GM21619 (cell line): ENCODE results near the gene PUM2.
"Not testable (repeated sequence)": the region's sequence is repeated elsewhere in the genome, so short reads cannot be mapped to it uniquely, and the experiment has no call there.

ENCODE experiments used
- ATAC-seq: cut with Tn5 transposase; IDR thresholded peaks from one replicate; pipeline ENCODE4 v1.9.1; 2021; ENCODE audit not compliant: unreplicated experiment

Gene PUM2, protein sequence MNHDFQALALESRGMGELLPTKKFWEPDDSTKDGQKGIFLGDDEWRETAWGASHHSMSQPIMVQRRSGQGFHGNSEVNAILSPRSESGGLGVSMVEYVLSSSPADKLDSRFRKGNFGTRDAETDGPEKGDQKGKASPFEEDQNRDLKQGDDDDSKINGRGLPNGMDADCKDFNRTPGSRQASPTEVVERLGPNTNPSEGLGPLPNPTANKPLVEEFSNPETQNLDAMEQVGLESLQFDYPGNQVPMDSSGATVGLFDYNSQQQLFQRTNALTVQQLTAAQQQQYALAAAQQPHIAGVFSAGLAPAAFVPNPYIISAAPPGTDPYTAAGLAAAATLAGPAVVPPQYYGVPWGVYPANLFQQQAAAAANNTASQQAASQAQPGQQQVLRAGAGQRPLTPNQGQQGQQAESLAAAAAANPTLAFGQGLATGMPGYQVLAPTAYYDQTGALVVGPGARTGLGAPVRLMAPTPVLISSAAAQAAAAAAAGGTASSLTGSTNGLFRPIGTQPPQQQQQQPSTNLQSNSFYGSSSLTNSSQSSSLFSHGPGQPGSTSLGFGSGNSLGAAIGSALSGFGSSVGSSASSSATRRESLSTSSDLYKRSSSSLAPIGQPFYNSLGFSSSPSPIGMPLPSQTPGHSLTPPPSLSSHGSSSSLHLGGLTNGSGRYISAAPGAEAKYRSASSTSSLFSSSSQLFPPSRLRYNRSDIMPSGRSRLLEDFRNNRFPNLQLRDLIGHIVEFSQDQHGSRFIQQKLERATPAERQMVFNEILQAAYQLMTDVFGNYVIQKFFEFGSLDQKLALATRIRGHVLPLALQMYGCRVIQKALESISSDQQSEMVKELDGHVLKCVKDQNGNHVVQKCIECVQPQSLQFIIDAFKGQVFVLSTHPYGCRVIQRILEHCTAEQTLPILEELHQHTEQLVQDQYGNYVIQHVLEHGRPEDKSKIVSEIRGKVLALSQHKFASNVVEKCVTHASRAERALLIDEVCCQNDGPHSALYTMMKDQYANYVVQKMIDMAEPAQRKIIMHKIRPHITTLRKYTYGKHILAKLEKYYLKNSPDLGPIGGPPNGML

GRCh38 chr2:20350753-20351554, at the start of gene PUM2:
TSS of gene PUM2 (minus strand) at chr2:20350844. CDS start at chr2:20327360, 23,484 bp downstream.
- ATAC-seq: peak; percentile 79

DNA sequence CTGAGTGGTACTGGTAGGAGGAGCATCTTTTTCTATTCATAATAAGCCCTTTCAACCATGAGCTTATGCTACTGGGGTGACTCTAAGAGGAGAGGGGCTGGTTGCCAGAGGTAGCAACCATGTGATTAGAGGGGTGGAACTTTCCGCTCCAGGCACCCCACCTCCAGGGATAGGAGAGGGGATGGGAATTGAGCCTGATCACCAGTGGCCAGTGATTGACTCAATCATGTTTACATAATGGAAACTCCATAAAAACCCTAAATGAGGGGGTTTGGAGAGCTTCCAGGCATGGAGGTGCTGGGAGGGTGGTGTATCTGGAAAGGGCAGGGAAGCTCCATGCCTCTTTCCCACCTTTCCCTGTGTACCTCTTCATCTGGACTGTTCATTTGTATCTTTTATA, 49.7 kb upstream of the PUM2 start:
- no peak for ATAC-seq

- no peak for ATAC-seq
These were observed 48.4 kb upstream of the PUM2 start for GRCh38 chr2:20398956-20399567.

DNA sequence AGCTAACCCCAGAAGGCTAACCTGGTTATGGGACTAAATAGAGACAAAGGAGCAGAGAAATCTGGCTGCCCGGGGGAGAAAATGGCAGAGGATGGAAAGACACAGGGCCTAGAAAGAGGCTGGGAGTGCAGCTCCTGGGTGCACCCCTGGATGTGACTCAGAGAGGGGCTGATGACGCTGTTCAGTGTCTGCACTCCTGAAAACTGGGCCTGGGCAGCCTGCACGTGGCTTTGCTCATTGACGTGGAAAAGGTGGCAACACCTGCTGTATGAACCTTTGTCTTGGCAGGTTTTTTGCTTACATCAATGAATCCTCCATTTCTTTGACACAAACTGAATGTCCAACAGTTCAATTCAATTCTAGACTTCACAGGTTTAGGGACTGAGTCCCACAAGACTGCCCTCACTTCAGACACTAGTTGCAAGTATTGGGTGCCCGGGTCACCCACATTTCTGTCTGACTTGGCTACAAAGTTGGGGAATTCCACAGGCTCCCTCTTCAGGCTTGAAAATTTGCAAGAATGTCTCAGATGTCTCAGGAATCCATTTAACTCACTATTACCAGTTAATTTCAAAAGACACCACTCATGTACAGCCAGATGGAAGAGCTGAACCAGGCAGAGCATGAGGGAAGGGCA, 47.3 kb upstream of the PUM2 start:
- no peak for ATAC-seq

GRCh38 chr2:20396356-20397000, 45.8 kb upstream of the PUM2 start:
- no peak for ATAC-seq

GRCh38 chr2:20393986-20394385, 43.3 kb upstream of the PUM2 start:
- ATAC-seq: no peak

GRCh38 chr2:20391951-20392699, 41.5 kb upstream of the PUM2 start:
- no peak for ATAC-seq

GRCh38 chr2:20390524-20391123, 40.0 kb upstream of the PUM2 start:
- no peak for ATAC-seq

DNA sequence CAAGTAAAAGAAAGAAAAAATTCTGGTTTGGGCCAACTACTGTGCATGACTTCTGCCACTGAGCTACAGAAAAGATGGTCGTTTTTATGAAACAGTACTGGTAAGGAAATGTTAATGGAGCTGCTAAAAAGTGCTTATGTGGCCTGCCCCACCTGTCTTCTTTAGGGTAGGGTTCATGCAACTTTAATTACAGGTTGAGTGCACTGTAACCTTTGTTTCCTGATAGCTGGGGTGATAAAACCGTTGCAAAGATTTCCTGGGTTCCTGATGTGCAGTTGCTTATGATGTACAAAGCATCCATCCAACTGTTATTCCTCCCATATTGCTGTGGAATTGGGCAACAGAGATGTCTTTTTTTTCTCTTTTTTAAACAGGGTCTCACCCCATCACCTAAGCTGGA, 34.3 kb upstream of the PUM2 start:
- ATAC-seq: no peak

- no peak for ATAC-seq
These were observed 32.5 kb upstream of the PUM2 start for GRCh38 chr2:20382965-20383810.

GRCh38 chr2:20381457-20381856, 30.8 kb upstream of the PUM2 start:
- ATAC-seq: no peak

- ATAC-seq: no peak
These were observed 28.4 kb upstream of the PUM2 start for GRCh38 chr2:20378891-20379519.

DNA sequence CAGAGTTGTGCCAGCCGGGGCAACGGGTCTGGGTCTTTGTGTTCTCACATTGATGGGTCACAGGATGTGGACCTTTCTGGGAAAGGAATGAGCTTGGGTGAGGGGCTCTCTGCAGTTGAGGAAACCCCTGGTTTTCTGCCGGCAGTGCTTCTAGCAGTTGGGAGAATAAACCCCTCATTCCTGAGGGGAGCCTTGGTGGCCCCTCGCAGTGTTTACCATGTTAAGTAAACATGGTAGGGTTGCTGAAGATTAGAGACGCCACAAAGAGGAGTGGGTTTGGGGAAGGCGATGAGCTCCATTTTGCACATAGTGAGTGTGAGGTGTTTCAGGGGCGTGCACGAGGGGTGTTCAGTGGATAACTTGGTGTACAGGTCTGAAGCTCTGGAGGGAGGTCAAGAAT, 27.7 kb upstream of the PUM2 start:
- ATAC-seq: no peak

DNA sequence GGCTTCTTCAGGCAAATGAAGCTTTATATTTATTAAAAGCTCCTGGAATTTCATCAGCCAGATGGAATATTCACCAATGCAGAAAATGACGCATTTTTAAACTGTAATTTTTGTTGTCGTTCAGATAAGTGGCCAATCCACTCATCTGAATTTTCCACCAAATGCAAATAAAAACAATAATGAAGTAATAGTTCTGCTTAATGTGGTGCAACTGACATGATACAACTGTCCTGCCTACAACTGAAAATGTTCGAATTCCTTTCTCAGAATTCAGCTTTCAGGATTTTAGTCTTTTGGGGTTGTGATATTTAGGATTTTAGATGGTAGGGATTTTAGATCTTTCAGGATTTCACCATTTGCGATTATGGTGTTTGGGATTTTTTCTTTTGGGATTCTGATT, 27.1 kb upstream of the PUM2 start:
- no peak for ATAC-seq

DNA sequence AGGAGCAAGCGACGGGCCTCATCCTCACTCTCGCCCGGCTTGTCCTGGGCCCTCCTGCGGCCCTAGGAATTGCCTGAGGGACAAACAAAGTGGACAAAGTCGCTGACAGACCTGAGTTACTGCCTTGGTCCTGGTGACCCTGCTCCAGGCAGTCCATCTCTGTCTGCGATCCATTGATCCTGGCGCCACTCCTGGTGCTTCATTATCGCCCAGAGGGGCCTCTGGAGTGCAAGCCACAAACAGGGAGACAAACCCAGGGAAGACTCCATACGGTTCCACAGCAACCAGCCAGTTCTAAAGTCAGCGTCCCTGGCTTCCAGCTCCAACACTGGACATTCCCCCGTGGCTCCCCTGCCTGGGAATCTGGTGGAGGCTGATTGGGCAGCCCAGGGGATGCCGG, 24.3 kb upstream of the PUM2 start:
- ATAC-seq: not testable (repeated sequence)

DNA sequence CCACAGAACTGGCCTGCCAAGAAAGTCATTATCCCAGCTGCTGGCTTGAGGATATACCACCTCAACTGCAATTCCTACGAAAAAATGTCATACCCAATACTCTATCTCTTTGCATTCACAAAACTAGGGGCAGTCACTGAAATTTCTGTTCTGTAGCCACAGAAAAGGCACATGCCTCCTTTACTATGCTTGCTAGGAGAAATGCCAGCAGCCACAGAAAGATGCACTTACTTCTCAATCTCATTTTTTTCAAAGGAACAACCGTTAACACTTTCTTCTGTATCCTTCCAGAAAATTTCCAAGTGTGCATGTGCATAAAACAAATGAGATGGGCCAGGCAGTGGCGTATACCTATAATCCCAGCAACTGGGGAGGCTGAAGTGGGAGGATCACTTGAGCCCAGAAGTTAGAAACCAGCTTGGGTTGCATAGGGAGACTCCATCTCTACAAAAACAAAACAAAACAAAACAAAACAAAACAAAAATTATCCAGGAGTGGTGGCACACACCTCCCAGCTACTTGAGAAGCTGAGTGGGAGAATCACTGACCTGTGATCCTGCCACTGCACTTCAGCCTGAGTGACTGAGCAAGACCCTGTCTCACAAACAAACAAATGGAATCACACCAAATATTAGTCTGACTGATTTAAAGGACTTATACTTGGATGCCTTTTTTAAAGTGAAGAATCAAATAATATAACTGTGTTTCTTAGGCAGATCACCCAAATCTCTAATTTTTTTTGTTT, 22.4 kb upstream of the PUM2 start:
- no peak for ATAC-seq
